ENCODE results near the gene HRAS.

GRCh38 chr11:499201-500076 lies 35.9 kb downstream of the HRAS start:
- TF ChIP-seq TAF1 (IDR thresholded peaks at IDR 0.05; ENCODE audit: borderline replicate concordance, insufficient read depth, low read length) (no peak), SIN3A (IDR thresholded peaks at IDR 0.05; ENCODE audit: borderline replicate concordance, insufficient read depth, low read length) (no peak), REST (IDR thresholded peaks at IDR 0.05; ENCODE audit: insufficient read depth in 1 of 2, low read depth in 2 of 2, low read length in 2 of 2) (no peak), POLR2AphosphoS5 (IDR thresholded peaks at IDR 0.05; ENCODE audit: low read depth, low read length) (no peak)
